Astrocyte (in vitro differentiated cells and primary cell): ENCODE results near the gene KDSR. TPM values are rescaled to one million over a fixed set of nuclear protein-coding genes. Genes with fewer than 3 reads are reported as not detected.

ENCODE experiments used
- DNase-seq: peaks from one replicate; pipeline ENCODE4 v3.0.0-alpha.2; 2010; ENCODE audit warnings: low read depth
- FAIRE-seq: peaks from 2 replicates; lab custom pipeline; 2011; peaks lifted over from hg19 to GRCh38; lab: Jason Lieb, UNC
- H2AFZ ChIP-seq: 2 replicates; pipeline ENCODE4 v1.6.0; 2012; ENCODE audit warnings: low read depth, low read length, inconsistent platforms
- H3K27ac ChIP-seq: 2 replicates; pipeline ENCODE4 v1.5.1; 2011; ENCODE audit warnings: low read depth, low read length, inconsistent platforms
- H3K27me3 ChIP-seq: 2 replicates; pipeline ENCODE4 v1.6.0; 2011; ENCODE audit warnings: low read length, inconsistent platforms; ENCODE audit not compliant: insufficient read depth
- H3K36me3 ChIP-seq: 2 replicates; pipeline ENCODE4 v1.5.1; 2011; ENCODE audit warnings: low read length, inconsistent platforms; ENCODE audit not compliant: insufficient read depth
- H3K4me1 ChIP-seq: 2 replicates; pipeline ENCODE4 v1.5.1; 2011; ENCODE audit warnings: low read length, inconsistent platforms; ENCODE audit not compliant: insufficient read depth
- H3K4me2 ChIP-seq: 2 replicates; pipeline ENCODE4 v1.6.0; 2012; ENCODE audit warnings: low read length, inconsistent platforms
- H3K4me3 ChIP-seq: 2 replicates; pipeline ENCODE4 v1.5.1; 2011; ENCODE audit warnings: low read depth, mild to moderate bottlenecking, low read length, inconsistent platforms; ENCODE audit not compliant: insufficient read depth
- H3K79me2 ChIP-seq: 2 replicates; pipeline ENCODE4 v1.6.0; 2012; ENCODE audit warnings: mild to moderate bottlenecking, low read length, inconsistent platforms; ENCODE audit not compliant: insufficient read depth
- H3K9ac ChIP-seq: 2 replicates; pipeline ENCODE4 v1.6.0; 2012; ENCODE audit warnings: mild to moderate bottlenecking, low read length, inconsistent platforms
- H3K9me3 ChIP-seq: 2 replicates; pipeline ENCODE4 v1.5.1; 2012; ENCODE audit warnings: low read depth, mild to moderate bottlenecking, low read length, inconsistent platforms; ENCODE audit not compliant: insufficient read depth
- H4K20me1 ChIP-seq: 2 replicates; pipeline ENCODE4 v1.6.0; 2012; ENCODE audit warnings: low read length, inconsistent platforms; ENCODE audit not compliant: insufficient read depth
- H3K27ac Mint-ChIP-seq: one replicate; pipeline ENCODE4 v1.8.0; 2021; ENCODE audit warnings: mild to moderate bottlenecking, mixed read lengths; ENCODE audit not compliant: unreplicated experiment
- H3K27me3 Mint-ChIP-seq: one replicate; pipeline ENCODE4 v1.8.0; 2021; ENCODE audit warnings: low read depth, mixed read lengths; ENCODE audit not compliant: unreplicated experiment
- H3K36me3 Mint-ChIP-seq: one replicate; pipeline ENCODE4 v1.8.0; 2021; ENCODE audit warnings: low read depth, mixed read lengths; ENCODE audit not compliant: unreplicated experiment
- H3K4me1 Mint-ChIP-seq: one replicate; pipeline ENCODE4 v1.8.0; 2021; ENCODE audit warnings: low read depth, mixed read lengths; ENCODE audit not compliant: unreplicated experiment
- H3K4me3 Mint-ChIP-seq: one replicate; pipeline ENCODE4 v1.8.0; 2021; ENCODE audit warnings: mild to moderate bottlenecking, moderate library complexity, mixed read lengths; ENCODE audit not compliant: unreplicated experiment
- H3K9me3 Mint-ChIP-seq: one replicate; pipeline ENCODE4 v1.8.0; 2021; ENCODE audit warnings: mild to moderate bottlenecking, mixed read lengths; ENCODE audit not compliant: unreplicated experiment
- EZH2 ChIP-seq: IDR thresholded peaks from 2 replicates; pipeline ENCODE4 v1.6.1; 2012; ENCODE audit warnings: mild to moderate bottlenecking, low read length, inconsistent platforms; ENCODE audit not compliant: insufficient read depth
- total RNA-seq: library from RNA; stranded (reverse); gene quantifications from 2 replicates; pipeline ENCODE4 v1.2.1, GENCODE V29; 2021
- TF ChIP-seq, protein P1 (sequence below): IDR thresholded peaks from 2 replicates; pipeline ENCODE4 v1.5.1; 2011; ENCODE audit warnings: low read depth, mild to moderate bottlenecking, inconsistent platforms, low read length, moderate library complexity; ENCODE audit not compliant: insufficient read depth

KDSR gene
- total RNA-seq, 1 donor from 2014 or later, result 43.7 TPM

DNA sequence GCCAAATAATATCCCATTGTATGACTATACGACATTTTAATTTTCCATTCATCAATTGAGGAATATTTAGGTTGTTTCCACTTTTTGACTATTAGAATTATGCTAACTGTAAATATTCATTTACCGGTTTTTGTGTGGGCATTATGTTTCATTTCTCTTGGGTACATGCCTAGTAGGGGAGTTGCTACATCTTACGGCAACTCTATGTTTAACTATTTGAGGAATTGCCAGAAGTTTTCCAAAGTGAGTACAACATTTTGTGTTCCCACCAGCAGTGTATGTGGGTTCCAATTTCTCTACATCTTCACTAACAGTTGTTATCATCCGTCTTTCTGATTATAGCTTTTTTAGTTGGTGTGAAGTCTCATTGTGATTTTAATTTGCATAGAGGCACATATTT is 1.6 kb upstream of the KDSR start:
- peaks cover 4% of the 10 kb centered on the region for H3K36me3 Mint-ChIP-seq
- H3K27ac Mint-ChIP-seq, result peak overlapping the region; percentile 87
- no peak for TF ChIP-seq EZH2
- TF ChIP-seq, protein P1, sequence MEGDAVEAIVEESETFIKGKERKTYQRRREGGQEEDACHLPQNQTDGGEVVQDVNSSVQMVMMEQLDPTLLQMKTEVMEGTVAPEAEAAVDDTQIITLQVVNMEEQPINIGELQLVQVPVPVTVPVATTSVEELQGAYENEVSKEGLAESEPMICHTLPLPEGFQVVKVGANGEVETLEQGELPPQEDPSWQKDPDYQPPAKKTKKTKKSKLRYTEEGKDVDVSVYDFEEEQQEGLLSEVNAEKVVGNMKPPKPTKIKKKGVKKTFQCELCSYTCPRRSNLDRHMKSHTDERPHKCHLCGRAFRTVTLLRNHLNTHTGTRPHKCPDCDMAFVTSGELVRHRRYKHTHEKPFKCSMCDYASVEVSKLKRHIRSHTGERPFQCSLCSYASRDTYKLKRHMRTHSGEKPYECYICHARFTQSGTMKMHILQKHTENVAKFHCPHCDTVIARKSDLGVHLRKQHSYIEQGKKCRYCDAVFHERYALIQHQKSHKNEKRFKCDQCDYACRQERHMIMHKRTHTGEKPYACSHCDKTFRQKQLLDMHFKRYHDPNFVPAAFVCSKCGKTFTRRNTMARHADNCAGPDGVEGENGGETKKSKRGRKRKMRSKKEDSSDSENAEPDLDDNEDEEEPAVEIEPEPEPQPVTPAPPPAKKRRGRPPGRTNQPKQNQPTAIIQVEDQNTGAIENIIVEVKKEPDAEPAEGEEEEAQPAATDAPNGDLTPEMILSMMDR, result no peak
- Histone ChIP-seq H3K4me3 (no peak overlapping the region), H3K36me3 (no peaks in the 10 kb centered on the region), H3K9ac (no peak overlapping the region), H4K20me1 (peaks cover 20% of the 10 kb centered on the region), H3K27ac (no peak overlapping the region), H3K27me3 (no peaks in the 10 kb centered on the region), H3K9me3 (no peaks in the 10 kb centered on the region), H3K4me1 (peaks cover 6% of the 10 kb centered on the region), H3K4me2 (no peak overlapping the region), H2AFZ (no peak overlapping the region), H3K79me2 (peaks cover 34% of the 10 kb centered on the region)
- H3K9me3 Mint-ChIP-seq, result no peaks in the 10 kb centered on the region
- FAIRE-seq (no peak), DNase-seq (no peak)
- no peaks in the 10 kb centered on the region for H3K27me3 Mint-ChIP-seq
- H3K4me3 Mint-ChIP-seq, result peak overlapping the region; percentile 95
- H3K4me1 Mint-ChIP-seq, result peaks cover 8% of the 10 kb centered on the region

DNA sequence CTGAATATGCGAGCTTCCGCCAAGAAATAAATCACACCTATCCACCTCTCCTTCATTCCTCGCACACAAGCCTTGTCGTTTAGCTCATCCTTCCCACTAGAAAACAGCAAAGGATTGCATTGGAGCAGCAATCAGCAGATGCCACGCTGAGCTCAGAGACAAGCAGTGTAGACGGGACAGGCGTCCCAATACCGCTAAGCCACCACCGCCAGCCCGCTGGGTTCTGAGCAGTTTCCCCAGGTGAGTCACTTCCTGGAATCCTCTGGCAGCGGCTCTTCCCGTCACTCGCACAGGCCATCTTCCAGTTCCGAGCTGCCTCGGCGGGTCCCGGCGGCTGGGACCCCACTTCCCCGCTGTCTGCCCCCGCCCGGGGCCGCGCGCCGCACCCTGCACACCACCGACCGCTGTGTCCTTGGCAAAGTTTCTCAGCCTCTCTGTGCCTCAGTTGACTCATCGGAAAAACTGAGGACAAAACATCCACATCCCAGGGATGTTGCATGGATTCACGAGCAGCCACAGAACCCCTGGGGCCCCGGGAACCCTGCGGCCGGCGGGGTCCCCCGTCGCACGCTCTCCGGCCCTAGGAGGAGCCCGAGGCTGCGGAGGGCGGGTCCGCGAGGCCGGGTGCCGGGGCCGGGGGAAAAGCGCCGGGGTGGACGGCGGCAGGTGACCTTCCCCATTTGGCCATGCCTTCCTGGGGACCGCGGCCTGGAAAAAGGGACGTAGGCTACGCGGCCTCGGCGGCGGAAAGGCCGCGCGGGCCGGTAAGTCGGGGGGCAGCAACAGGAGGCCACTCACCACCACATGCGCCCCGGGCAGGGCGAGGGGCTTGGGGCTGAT is 573 bp downstream of the KDSR start:
- H3K36me3 Mint-ChIP-seq, result peaks cover 8% of the 10 kb centered on the region
- no peak for FAIRE-seq

More for the DNA sequence above, 573 bp downstream of the KDSR start:
- no peaks in the 10 kb centered on the region for H3K27me3 ChIP-seq
- H3K27ac ChIP-seq, result peak overlapping the region; percentile 93
- Mint-ChIP-seq H3K9me3 (no peaks in the 10 kb centered on the region), H3K27ac (peak overlapping the region; percentile 89), H3K4me1 (peaks cover 8% of the 10 kb centered on the region), H3K27me3 (no peaks in the 10 kb centered on the region), H3K4me3 (peak overlapping the region; percentile 97)
- H3K4me3 ChIP-seq, result peak overlapping the region; percentile 90
- H3K9me3 ChIP-seq, result no peaks in the 10 kb centered on the region
- peak overlapping the region; percentile 96 for H3K4me2 ChIP-seq
- H3K79me2 ChIP-seq, result peaks cover 47% of the 10 kb centered on the region
- DNase-seq, result peak; percentile 63
- H4K20me1 ChIP-seq, result peaks cover 24% of the 10 kb centered on the region
- no peak for TF ChIP-seq EZH2
- TF ChIP-seq, protein P1, result no peak
- peak overlapping the region; percentile 96 for H3K9ac ChIP-seq
- H2AFZ ChIP-seq, result peak overlapping the region; percentile 83
- H3K4me1 ChIP-seq, result peaks cover 6% of the 10 kb centered on the region
- peaks cover 6% of the 10 kb centered on the region for H3K36me3 ChIP-seq
